GM21576 (cell line): ENCODE data around the gene FHIT.

Source experiments
- ATAC-seq: cut with Tn5 transposase; IDR thresholded peaks from one replicate; pipeline ENCODE4 v1.9.1; 2021; ENCODE audit warnings: mild to moderate bottlenecking, moderate library complexity; ENCODE audit not compliant: unreplicated experiment

FHIT gene

GRCh38 chr3:61251174-61251972, at the start of gene FHIT:
Gene FHIT (minus strand): TSS chr3:61251452.
- ATAC-seq, result peak; percentile 86

GRCh38 chr3:61300786-61301185, 49.5 kb upstream of the FHIT start:
- no peak for ATAC-seq

- no peak for ATAC-seq
These were observed 48.7 kb upstream of the FHIT start for GRCh38 chr3:61300006-61300380.

GRCh38 chr3:61299343-61300005, 48.2 kb upstream of the FHIT start:
- no peak for ATAC-seq

GRCh38 chr3:61297821-61298220, 46.6 kb upstream of the FHIT start:
- ATAC-seq, result no peak

GRCh38 chr3:61288446-61288845, 37.2 kb upstream of the FHIT start:
- no peak for ATAC-seq

GRCh38 chr3:61283876-61284275, 32.6 kb upstream of the FHIT start:
- no peak for ATAC-seq

- no peak for ATAC-seq
These were observed 27.5 kb upstream of the FHIT start for GRCh38 chr3:61278713-61279112.

- no peak for ATAC-seq
These were observed 26.2 kb upstream of the FHIT start for GRCh38 chr3:61277411-61277810.

GRCh38 chr3:61269435-61269834, 18.2 kb upstream of the FHIT start:
- ATAC-seq, result no peak

- no peak for ATAC-seq
These were observed 17.4 kb upstream of the FHIT start for GRCh38 chr3:61268644-61269043.

- ATAC-seq, result no peak
These were observed 13.0 kb upstream of the FHIT start for GRCh38 chr3:61264281-61264680.

- ATAC-seq, result no peak
These were observed 5.9 kb upstream of the FHIT start for GRCh38 chr3:61257148-61257547.

GRCh38 chr3:61253756-61254155, 2.5 kb upstream of the FHIT start:
- peak; percentile 26 for ATAC-seq

GRCh38 chr3:61252836-61253235, 1.6 kb upstream of the FHIT start:
- ATAC-seq, result no peak

- no peak for ATAC-seq
These were observed 473 bp downstream of the FHIT start for GRCh38 chr3:61250784-61251173.

- no peak for ATAC-seq
These were observed 2.8 kb downstream of the FHIT start for GRCh38 chr3:61248496-61248895.

- no peak for ATAC-seq
These were observed 4.1 kb downstream of the FHIT start for GRCh38 chr3:61247191-61247590.

GRCh38 chr3:61239871-61240270, 11.4 kb downstream of the FHIT start:
- ATAC-seq, result no peak

GRCh38 chr3:61237858-61238257, 13.4 kb downstream of the FHIT start:
- peak; percentile 33 for ATAC-seq

GRCh38 chr3:61236556-61236955, 14.7 kb downstream of the FHIT start:
- ATAC-seq, result peak; percentile 90

GRCh38 chr3:61233746-61234145, 17.5 kb downstream of the FHIT start:
- ATAC-seq, result no peak

GRCh38 chr3:61231693-61232092, 19.6 kb downstream of the FHIT start:
- no peak for ATAC-seq
